ENCODE results near the gene EML6.

GRCh38 chr2:54979321-54980044, 256.0 kb downstream of the EML6 start:
- TF ChIP-seq CTCF (IDR thresholded peaks at IDR 0.05) = no peak
- TF ChIP-seq POLR2A (IDR thresholded peaks at IDR 0.05) = no peak
